HEK293 (cell line): Measurements from ENCODE around the gene PGGHG.
"Not testable (repeated sequence)": the region's sequence is repeated elsewhere in the genome, so short reads cannot be mapped to it uniquely, and the experiment has no call there.

ENCODE experiments used
- CTCF ChIA-PET: fragments of 350-600 bp; formaldehyde crosslinking; extraction: SDS; loops from one replicate; lab custom pipeline; 2021; ENCODE audit warnings: antibody characterized with exemption; lab: Yijun Ruan, JAX
- POLR2A ChIA-PET: fragments of 300-600 bp; formaldehyde crosslinking; extraction: SDS; loops from one replicate; lab custom pipeline; 2020; ENCODE audit warnings: antibody characterized with exemption, inconsistent platforms; lab: Yijun Ruan, JAX
- H3K27ac ChIP-seq: fragments of 200-500 bp; sonication (Bioruptor generic); 2 replicates; pipeline ENCODE4 v1.5.1; 2014; ENCODE audit warnings: low read depth, low read length, control low read depth, inconsistent platforms; ENCODE audit errors: extremely low read depth
- H3K36me3 ChIP-seq, 2 experiments: fragments of 200-500 bp in 1 of 2; sonication (Bioruptor generic) in 1 of 2; 1 replicate in 1 of 2; 2 replicates in 1 of 2; pipeline ENCODE4 v1.5.1; 2014 to 2017; ENCODE audit warnings: inconsistent platforms in 2 of 2, low read length in 2 of 2; ENCODE audit not compliant: control insufficient read depth in 2 of 2, insufficient read depth in 1 of 2
- H3K4me1 ChIP-seq: fragments of 200-500 bp; sonication (Bioruptor generic); 2 replicates; pipeline ENCODE4 v1.5.1; 2014; ENCODE audit warnings: mild to moderate bottlenecking, low read length, inconsistent platforms; ENCODE audit not compliant: control insufficient read depth, insufficient read depth
- H3K4me3 ChIP-seq: 2 replicates; pipeline ENCODE4 v1.5.1; 2011; ENCODE audit warnings: low read depth, mild to moderate bottlenecking, control low read depth, low read length, moderate library complexity
- H3K9me3 ChIP-seq: fragments of 200-500 bp; sonication (Bioruptor generic); 2 replicates; pipeline ENCODE4 v1.5.1; 2014; ENCODE audit warnings: low read depth, low read length, inconsistent platforms; ENCODE audit not compliant: control insufficient read depth, insufficient read depth
- ATF2 ChIP-seq: fragments of 450-650 bp; formaldehyde crosslinking; IDR thresholded peaks from 2 replicates; pipeline ENCODE4 v1.5.1; 2016; ENCODE audit warnings: missing biosample characterization, missing genetic modification characterization, low read depth
- KLF7 ChIP-seq: fragments of 450-650 bp; formaldehyde crosslinking; IDR thresholded peaks from 2 replicates; pipeline ENCODE4 v1.5.1; 2016; ENCODE audit warnings: missing biosample characterization, missing genetic modification characterization, borderline replicate concordance
- MYNN ChIP-seq: fragments of 450-650 bp; formaldehyde crosslinking; IDR thresholded peaks from 2 replicates; pipeline ENCODE4 v1.5.1; 2016; ENCODE audit warnings: missing biosample characterization, missing genetic modification characterization, borderline replicate concordance
- PRDM4 ChIP-seq: fragments of 450-650 bp; formaldehyde crosslinking; IDR thresholded peaks from 2 replicates; pipeline ENCODE4 v1.5.1; 2017; ENCODE audit warnings: missing biosample characterization, missing genetic modification characterization
- SETDB1 ChIP-seq: IDR thresholded peaks from one replicate; pipeline ENCODE4 v1.6.1; 2017; ENCODE audit warnings: mild to moderate bottlenecking, low read length, moderate library complexity, mixed read lengths; ENCODE audit not compliant: insufficient read length
- ZBTB11 ChIP-seq: fragments of 450-650 bp; formaldehyde crosslinking; conservative IDR thresholded peaks from 2 replicates; pipeline ENCODE4 v1.5.1; 2016; ENCODE audit warnings: low read depth, missing biosample characterization, missing genetic modification characterization
- ZBTB17 ChIP-seq: fragments of 450-650 bp; formaldehyde crosslinking; IDR thresholded peaks from 2 replicates; pipeline ENCODE4 v1.5.1; 2016; ENCODE audit warnings: missing biosample characterization, missing genetic modification characterization
- ZFP3 ChIP-seq: fragments of 450-650 bp; formaldehyde crosslinking; IDR thresholded peaks from 2 replicates; pipeline ENCODE4 v1.5.1; 2016; ENCODE audit warnings: low read depth, missing biosample characterization, missing genetic modification characterization
- ZFP37 ChIP-seq: fragments of 450-650 bp; formaldehyde crosslinking; IDR thresholded peaks from 2 replicates; pipeline ENCODE4 v1.5.1; 2016; ENCODE audit warnings: missing biosample characterization, missing genetic modification characterization
- ZFP69B ChIP-seq: fragments of 450-650 bp; formaldehyde crosslinking; IDR thresholded peaks from 2 replicates; pipeline ENCODE4 v1.5.1; 2016; ENCODE audit warnings: missing biosample characterization, missing genetic modification characterization
- ZNF10 ChIP-seq: fragments of 450-650 bp; formaldehyde crosslinking; IDR thresholded peaks from 2 replicates; pipeline ENCODE4 v1.5.1; 2017; ENCODE audit warnings: missing biosample characterization, missing genetic modification characterization
- ZNF133 ChIP-seq: fragments of 450-650 bp; formaldehyde crosslinking; IDR thresholded peaks from 2 replicates; pipeline ENCODE4 v1.5.1; 2016; ENCODE audit warnings: missing biosample characterization, missing genetic modification characterization
- ZNF202 ChIP-seq: fragments of 450-650 bp; formaldehyde crosslinking; IDR thresholded peaks from 2 replicates; pipeline ENCODE4 v1.5.1; 2016; ENCODE audit warnings: missing biosample characterization, missing genetic modification characterization, borderline replicate concordance
- ZNF521 ChIP-seq: fragments of 450-650 bp; formaldehyde crosslinking; IDR thresholded peaks from 2 replicates; pipeline ENCODE4 v1.5.1; 2017; ENCODE audit warnings: missing biosample characterization, mild to moderate bottlenecking, missing genetic modification characterization
- ZNF555 ChIP-seq: fragments of 450-650 bp; formaldehyde crosslinking; conservative IDR thresholded peaks from 2 replicates; pipeline ENCODE4 v1.5.1; 2017; ENCODE audit warnings: missing biosample characterization, mild to moderate bottlenecking, missing genetic modification characterization, inconsistent platforms
- ZNF560 ChIP-seq: fragments of 450-650 bp; formaldehyde crosslinking; IDR thresholded peaks from 2 replicates; pipeline ENCODE4 v1.5.1; 2017; ENCODE audit warnings: missing biosample characterization, missing genetic modification characterization, borderline replicate concordance
- ZNF621 ChIP-seq: fragments of 450-650 bp; formaldehyde crosslinking; IDR thresholded peaks from 2 replicates; pipeline ENCODE4 v1.5.1; 2017; ENCODE audit warnings: missing biosample characterization, missing genetic modification characterization
- ZNF629 ChIP-seq: fragments of 450-650 bp; formaldehyde crosslinking; IDR thresholded peaks from 2 replicates; pipeline ENCODE4 v1.5.1; 2017; ENCODE audit warnings: missing biosample characterization, missing genetic modification characterization
- ZNF76 ChIP-seq: fragments of 450-650 bp; formaldehyde crosslinking; IDR thresholded peaks from 2 replicates; pipeline ENCODE4; 2016; ENCODE audit warnings: low read depth, missing biosample characterization, missing genetic modification characterization, borderline replicate concordance
- ZNF843 ChIP-seq: fragments of 450-650 bp; formaldehyde crosslinking; IDR thresholded peaks from 2 replicates; pipeline ENCODE4 v1.5.1; 2016; ENCODE audit warnings: missing biosample characterization, missing genetic modification characterization
- ZSCAN5A ChIP-seq: fragments of 450-650 bp; formaldehyde crosslinking; IDR thresholded peaks from 2 replicates; pipeline ENCODE4 v1.5.1; 2016; ENCODE audit warnings: missing biosample characterization, missing genetic modification characterization

PGGHG gene

GRCh38 chr11:266676-267439, 22.1 kb upstream of the PGGHG start (continued):
- TF ChIP-seq PRDM4 (tag by site-specific recombination) (no peak), ZSCAN5A (no peak), MYNN (no peak), ZFP69B (no peak)

- no peaks in the 10 kb centered on the region for H3K9me3 ChIP-seq
- H3K27ac ChIP-seq: no peak overlapping the region
- no peaks in the 10 kb centered on the region for H3K36me3 ChIP-seq
- ChIA-PET POLR2A (no interaction called here), CTCF (interaction anchor here (1.8 kb wide), 1 partner anchor 16 kb away, joined by 5 read pairs; no protein-coding TSS in a partner anchor)
- no peaks in the 10 kb centered on the region for H3K4me1 ChIP-seq
- TF ChIP-seq ZFP3 (tag by site-specific recombination): no peak
- TF ChIP-seq ZBTB17 (tag by site-specific recombination): no peak
- no peak for TF ChIP-seq ZNF560 (tag by site-specific recombination)
- no peak for TF ChIP-seq ZFP37 (tag by site-specific recombination)
- no peak for TF ChIP-seq ZNF133
- TF ChIP-seq ZNF521 (tag by site-specific recombination): no peak
- TF ChIP-seq ZBTB11 (tag by site-specific recombination): no peak
- no peak for TF ChIP-seq ATF2 (tag by site-specific recombination)
- no peak for TF ChIP-seq ZNF76 (tag by site-specific recombination)
- TF ChIP-seq ZNF843 (tag by site-specific recombination): no peak
- TF ChIP-seq ZNF555: no peak
- TF ChIP-seq ZNF10 (tag by site-specific recombination): no peak
- TF ChIP-seq ZNF629 (tag by site-specific recombination): no peak
- TF ChIP-seq SETDB1: no peak
- no peak for TF ChIP-seq ZNF621 (tag by site-specific recombination)
- no peak for TF ChIP-seq ZNF202 (tag by site-specific recombination)
- no peak for TF ChIP-seq KLF7 (tag by site-specific recombination)
- H3K4me3 ChIP-seq: no peak overlapping the region
Measured at GRCh38 chr11:267491-267994, 21.4 kb upstream of the PGGHG start.

GRCh38 chr11:268716-269145, 20.2 kb upstream of the PGGHG start:
- H3K4me3 ChIP-seq, H3K4me1 ChIP-seq, POLR2A ChIA-PET, H3K27ac ChIP-seq, H3K36me3 ChIP-seq, H3K9me3 ChIP-seq: not testable (repeated sequence)
- CTCF ChIA-PET: interaction anchor here (0.6 kb wide), 1 partner anchor 10 kb away, joined by 4 read pairs; no protein-coding TSS in a partner anchor
